Endothelial cell of umbilical vein (primary cell): ENCODE results near the gene TMEM181.

ENCODE experiments used
- POLR2AphosphoS5 ChIP-seq: IDR thresholded peaks from 2 replicates; pipeline ENCODE4 v1.6.1; 2012; ENCODE audit warnings: low read depth, mild to moderate bottlenecking, control low read depth, low read length, moderate library complexity; ENCODE audit not compliant: insufficient read depth
- TF ChIP-seq, protein P1 (sequence below), 2 donors: IDR thresholded peaks; 1 replicate in 1 of 2; 2 replicates in 1 of 2; pipeline ENCODE4 v1.5.1; 2011; ENCODE audit warnings: low read length in 2 of 2, mild to moderate bottlenecking in 2 of 2, moderate library complexity in 2 of 2, control low read depth in 1 of 2, inconsistent platforms in 1 of 2, low read depth in 1 of 2; ENCODE audit not compliant: insufficient read depth in 1 of 2; ENCODE audit errors: extremely low read depth in 1 of 2

DNA sequence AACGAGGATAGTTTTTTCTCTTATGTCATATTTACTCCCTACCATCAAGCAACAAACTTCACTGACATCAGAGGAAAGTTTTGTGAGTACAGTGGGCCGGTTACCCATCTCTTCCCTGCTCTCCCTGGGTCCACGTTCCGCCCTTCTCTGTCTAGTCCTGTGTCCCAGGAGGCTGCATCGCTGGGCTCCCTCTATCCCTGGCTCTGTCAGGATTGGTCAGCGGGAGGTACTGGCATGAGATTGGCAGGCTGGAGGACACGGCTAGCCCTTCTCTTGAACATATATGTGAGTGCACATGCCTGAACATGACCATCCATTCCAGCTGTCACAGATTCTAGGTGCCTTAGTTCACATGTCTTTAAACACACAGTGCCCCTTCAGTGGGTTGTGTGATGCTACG is 30.3 kb upstream of the TMEM181 start:
- TF ChIP-seq POLR2AphosphoS5 = no peak
- TF ChIP-seq, protein P1, sequence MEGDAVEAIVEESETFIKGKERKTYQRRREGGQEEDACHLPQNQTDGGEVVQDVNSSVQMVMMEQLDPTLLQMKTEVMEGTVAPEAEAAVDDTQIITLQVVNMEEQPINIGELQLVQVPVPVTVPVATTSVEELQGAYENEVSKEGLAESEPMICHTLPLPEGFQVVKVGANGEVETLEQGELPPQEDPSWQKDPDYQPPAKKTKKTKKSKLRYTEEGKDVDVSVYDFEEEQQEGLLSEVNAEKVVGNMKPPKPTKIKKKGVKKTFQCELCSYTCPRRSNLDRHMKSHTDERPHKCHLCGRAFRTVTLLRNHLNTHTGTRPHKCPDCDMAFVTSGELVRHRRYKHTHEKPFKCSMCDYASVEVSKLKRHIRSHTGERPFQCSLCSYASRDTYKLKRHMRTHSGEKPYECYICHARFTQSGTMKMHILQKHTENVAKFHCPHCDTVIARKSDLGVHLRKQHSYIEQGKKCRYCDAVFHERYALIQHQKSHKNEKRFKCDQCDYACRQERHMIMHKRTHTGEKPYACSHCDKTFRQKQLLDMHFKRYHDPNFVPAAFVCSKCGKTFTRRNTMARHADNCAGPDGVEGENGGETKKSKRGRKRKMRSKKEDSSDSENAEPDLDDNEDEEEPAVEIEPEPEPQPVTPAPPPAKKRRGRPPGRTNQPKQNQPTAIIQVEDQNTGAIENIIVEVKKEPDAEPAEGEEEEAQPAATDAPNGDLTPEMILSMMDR (IDR thresholded peaks at IDR 0.05; ENCODE audit: extremely low read depth in 1 of 2, insufficient read depth in 1 of 2, low read depth in 1 of 2, low read length in 2 of 2) = no peak
